Ishikawa (cell line): Measurements from ENCODE around the gene SBK1.

Experiments
- CEBPB ChIP-seq: IDR thresholded peaks from 2 replicates; pipeline ENCODE4 v1.6.1; 2012
- CREB1 ChIP-seq: IDR thresholded peaks from 2 replicates; pipeline ENCODE4 v1.6.1; 2012; ENCODE audit warnings: low read depth
- EP300 ChIP-seq: IDR thresholded peaks from 2 replicates; pipeline ENCODE4 v1.6.1; 2012; ENCODE audit warnings: borderline replicate concordance
- FOXM1 ChIP-seq: IDR thresholded peaks from 2 replicates; pipeline ENCODE4 v1.6.1; 2012; ENCODE audit warnings: low read depth, borderline replicate concordance
- NFIC ChIP-seq: IDR thresholded peaks from 2 replicates; pipeline ENCODE4 v1.6.1; 2012
- RAD21 ChIP-seq: IDR thresholded peaks from 2 replicates; pipeline ENCODE4 v1.6.1; 2012; ENCODE audit warnings: low read depth
- TAF1 ChIP-seq: IDR thresholded peaks from 2 replicates; pipeline ENCODE4 v1.6.1; 2012; ENCODE audit warnings: low read depth, mild to moderate bottlenecking
- TCF12 ChIP-seq: IDR thresholded peaks from 2 replicates; pipeline ENCODE4 v1.6.1; 2012; ENCODE audit warnings: low read depth
- TEAD4 ChIP-seq: IDR thresholded peaks from 2 replicates; pipeline ENCODE4 v1.6.1; 2012
- YY1 ChIP-seq: IDR thresholded peaks from 2 replicates; pipeline ENCODE4 v1.6.1; 2012; ENCODE audit warnings: low read depth
- ZBTB7A ChIP-seq: IDR thresholded peaks from 2 replicates; pipeline ENCODE4 v1.6.1; 2012; ENCODE audit warnings: low read depth
- TF ChIP-seq, protein P1 (sequence below): IDR thresholded peaks from 2 replicates; pipeline ENCODE4 v1.6.1; 2012
- TF ChIP-seq, protein P2 (sequence below): IDR thresholded peaks from 2 replicates; pipeline ENCODE4 v1.6.1; 2012
- TF ChIP-seq, protein P3 (sequence below): IDR thresholded peaks from 2 replicates; pipeline ENCODE4 v1.6.1; 2012; ENCODE audit warnings: low read depth, mild to moderate bottlenecking

Gene SBK1

DNA sequence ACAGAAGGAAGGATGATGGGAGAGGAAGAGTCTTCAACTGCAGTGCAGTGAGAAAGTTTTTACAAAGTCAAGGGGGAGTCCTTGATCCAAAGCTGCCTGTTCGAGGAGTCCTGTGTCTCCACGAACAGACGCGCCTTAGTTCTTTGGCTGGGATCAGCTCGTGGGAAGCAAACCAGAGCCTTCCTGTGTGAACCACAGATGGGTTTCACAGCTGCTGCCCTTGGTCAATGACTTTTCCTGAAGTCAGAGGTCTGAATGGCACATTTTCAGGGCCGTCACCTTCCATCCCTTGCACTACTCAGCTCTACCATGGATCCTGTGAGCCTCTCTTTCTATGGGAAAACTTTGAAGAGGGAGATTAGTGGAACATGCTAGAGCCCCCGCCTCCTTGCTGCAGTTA lies 4.2 kb upstream of the SBK1 start:
- no peak for TF ChIP-seq CREB1
- no peak for TF ChIP-seq FOXM1
- no peak for TF ChIP-seq CEBPB

DNA sequence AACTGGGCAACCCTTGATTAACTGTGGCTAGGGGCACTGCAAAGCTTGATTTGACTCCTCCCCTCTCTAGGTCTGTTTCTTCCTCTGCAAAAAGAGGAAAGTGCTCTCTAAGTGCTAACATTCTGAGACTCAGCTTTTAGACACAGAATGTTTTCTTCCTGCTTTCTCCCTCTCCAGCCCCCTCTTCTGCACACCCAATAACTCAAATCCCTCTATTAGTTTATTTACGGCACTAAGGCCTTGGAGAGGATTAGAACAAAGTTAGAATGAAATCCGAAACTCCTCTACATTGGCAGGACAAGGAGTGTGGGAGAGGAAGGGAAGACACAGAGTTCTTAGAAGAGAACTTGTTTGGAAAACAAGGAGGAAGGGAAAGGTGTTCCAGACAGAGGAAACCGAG lies 3.3 kb upstream of the SBK1 start:
- TF ChIP-seq, protein P1, sequence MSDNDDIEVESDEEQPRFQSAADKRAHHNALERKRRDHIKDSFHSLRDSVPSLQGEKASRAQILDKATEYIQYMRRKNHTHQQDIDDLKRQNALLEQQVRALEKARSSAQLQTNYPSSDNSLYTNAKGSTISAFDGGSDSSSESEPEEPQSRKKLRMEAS = no peak
- TF ChIP-seq EP300 (no peak), ZBTB7A (no peak), TEAD4 (no peak), RAD21 (no peak), CREB1 (no peak), NFIC (no peak), TCF12 (no peak)
- TF ChIP-seq, protein P2, sequence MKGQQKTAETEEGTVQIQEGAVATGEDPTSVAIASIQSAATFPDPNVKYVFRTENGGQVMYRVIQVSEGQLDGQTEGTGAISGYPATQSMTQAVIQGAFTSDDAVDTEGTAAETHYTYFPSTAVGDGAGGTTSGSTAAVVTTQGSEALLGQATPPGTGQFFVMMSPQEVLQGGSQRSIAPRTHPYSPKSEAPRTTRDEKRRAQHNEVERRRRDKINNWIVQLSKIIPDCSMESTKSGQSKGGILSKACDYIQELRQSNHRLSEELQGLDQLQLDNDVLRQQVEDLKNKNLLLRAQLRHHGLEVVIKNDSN = no peak
- TF ChIP-seq, protein P3, sequence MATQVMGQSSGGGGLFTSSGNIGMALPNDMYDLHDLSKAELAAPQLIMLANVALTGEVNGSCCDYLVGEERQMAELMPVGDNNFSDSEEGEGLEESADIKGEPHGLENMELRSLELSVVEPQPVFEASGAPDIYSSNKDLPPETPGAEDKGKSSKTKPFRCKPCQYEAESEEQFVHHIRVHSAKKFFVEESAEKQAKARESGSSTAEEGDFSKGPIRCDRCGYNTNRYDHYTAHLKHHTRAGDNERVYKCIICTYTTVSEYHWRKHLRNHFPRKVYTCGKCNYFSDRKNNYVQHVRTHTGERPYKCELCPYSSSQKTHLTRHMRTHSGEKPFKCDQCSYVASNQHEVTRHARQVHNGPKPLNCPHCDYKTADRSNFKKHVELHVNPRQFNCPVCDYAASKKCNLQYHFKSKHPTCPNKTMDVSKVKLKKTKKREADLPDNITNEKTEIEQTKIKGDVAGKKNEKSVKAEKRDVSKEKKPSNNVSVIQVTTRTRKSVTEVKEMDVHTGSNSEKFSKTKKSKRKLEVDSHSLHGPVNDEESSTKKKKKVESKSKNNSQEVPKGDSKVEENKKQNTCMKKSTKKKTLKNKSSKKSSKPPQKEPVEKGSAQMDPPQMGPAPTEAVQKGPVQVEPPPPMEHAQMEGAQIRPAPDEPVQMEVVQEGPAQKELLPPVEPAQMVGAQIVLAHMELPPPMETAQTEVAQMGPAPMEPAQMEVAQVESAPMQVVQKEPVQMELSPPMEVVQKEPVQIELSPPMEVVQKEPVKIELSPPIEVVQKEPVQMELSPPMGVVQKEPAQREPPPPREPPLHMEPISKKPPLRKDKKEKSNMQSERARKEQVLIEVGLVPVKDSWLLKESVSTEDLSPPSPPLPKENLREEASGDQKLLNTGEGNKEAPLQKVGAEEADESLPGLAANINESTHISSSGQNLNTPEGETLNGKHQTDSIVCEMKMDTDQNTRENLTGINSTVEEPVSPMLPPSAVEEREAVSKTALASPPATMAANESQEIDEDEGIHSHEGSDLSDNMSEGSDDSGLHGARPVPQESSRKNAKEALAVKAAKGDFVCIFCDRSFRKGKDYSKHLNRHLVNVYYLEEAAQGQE = no peak

DNA sequence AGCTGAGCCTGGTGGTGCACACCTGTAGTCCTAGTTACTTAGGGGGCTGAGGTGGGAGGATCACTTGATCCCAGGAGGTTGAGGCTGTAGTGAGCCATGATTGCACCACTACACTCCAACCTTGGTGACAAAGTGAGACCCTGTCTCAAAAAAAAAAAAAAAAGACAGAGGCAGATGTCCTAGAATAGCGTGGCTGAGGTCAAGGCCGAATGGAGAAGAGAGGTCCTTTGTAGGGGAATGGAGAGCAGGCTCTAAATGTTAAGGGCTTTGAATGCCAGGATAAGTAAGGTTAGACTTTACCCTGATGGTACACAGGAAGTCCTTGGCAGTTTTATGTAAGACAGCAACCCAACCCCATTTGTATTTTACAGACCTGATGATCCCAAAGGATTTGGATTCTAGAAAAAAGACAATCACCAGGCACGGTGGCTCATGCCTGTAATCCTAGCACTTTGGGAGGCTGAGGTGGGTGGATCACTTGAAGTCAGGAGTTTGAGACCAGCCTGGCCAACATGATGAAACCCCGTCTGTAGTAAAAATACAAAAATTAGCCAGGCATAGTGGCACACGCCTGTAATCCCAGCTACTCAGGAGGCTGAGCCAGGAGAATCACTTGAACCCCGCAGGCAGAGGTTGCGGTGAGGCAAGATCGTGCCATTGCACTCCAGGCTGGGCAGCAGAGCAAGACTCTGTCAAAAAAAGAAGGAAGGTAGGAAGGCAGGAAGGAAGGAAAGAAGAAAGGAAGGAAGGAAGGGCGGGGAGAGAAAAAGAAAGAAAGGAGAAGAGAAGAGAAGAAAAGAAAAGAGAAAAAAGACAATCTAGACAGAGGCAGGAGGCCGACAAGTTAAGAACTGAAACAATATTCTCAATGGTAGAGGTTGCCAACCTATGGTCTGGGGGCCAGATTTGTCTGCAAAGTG lies 2.1 kb upstream of the SBK1 start:
- no peak for TF ChIP-seq RAD21
- TF ChIP-seq CEBPB = no peak
- TF ChIP-seq, protein P3 = no peak
- TF ChIP-seq EP300 = no peak

DNA sequence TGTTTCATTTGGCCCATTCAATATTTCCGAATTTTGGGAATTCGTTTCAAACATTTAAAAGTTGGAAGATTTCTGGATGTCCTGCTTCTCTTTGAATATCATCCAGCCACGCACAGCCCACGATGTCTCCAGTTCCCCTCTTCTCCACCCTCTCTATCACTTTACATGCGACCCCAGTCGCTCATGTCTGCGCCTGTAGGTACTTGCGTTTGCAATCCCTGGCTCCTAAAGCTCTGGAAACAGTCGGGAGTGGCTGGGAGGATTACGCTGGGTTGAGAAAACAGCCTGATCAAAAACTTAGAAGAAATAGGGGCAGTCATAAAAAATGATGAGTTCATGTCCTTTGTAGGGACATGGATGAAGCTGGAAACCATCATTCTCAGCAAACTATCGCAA lies 1.5 kb upstream of the SBK1 start:
- TF ChIP-seq CEBPB = no peak
- no peak for TF ChIP-seq ZBTB7A
- TF ChIP-seq, protein P3 = no peak
- no peak for TF ChIP-seq TAF1
- TF ChIP-seq YY1 = no peak
- TF ChIP-seq, protein P1 = no peak
- TF ChIP-seq TEAD4 = no peak

DNA sequence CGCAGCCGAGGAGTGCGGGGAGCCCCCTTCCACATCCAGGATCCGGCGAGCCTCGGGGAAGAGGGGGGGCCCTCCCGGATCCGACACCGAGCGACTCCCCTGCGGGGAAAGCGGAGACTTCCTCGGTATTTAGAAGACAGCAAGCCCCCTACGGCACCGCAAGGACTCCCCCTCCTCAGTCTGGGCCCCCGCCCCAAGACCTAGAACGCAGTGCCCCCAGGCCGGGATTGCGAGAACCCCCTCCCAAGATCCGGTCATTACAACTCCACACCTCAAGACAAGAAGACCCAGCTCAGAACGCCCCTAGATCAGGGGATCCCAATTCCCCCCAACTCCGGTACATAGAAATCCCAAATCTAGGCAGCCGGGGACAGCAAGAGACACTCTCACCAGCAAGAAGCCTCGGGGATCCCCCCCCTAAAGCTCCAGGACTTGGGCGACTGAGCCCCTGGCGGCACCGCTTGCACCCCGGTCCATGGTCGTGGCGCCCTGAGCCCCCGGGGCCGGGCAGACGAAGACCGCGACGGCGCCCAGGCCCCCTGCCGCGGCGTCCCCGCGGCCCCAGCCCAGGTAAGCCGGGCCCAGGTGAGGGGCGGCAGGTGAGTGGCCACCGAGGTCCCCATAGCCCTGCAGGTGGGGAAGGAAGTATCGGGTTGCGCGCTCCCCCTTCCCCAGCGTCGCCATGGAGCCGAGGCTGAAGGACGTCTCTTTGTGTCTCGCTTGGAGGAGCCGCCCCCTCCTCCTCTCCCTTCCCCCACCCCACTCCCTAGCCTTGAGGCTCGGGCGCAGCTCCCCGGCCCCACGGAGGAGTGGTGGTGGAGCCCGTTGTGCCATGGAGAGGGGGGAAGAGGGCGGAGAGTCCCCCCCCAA lies 641 bp downstream of the SBK1 start:
- TF ChIP-seq ZBTB7A (peak; percentile 95), TEAD4 (no peak)
